ENCODE results near the gene VPS4A. TPM values are rescaled to one million over a fixed set of nuclear protein-coding genes. Genes with fewer than 3 reads are reported as not detected.
"Not testable (repeated sequence)": the region's sequence is repeated elsewhere in the genome, so short reads cannot be mapped to it uniquely, and the experiment has no call there.

VPS4A gene
- total RNA-seq (2014; rRNA removed; shearing (Covaris generic); ENCODE audit: low replicate concordance) = 33.2 and 38.9 TPM in 2 replicates

GRCh38 chr16:69310653-69311532 lies at the start of gene VPS4A:
TSS of gene VPS4A (plus strand) at chr16:69311350. CDS start at chr16:69311512, 162 bp downstream.
- in situ Hi-C loops (cut with HindIII; ENCODE audit: low pct_unique_long_range_greater_than_20kb, low sequenced_read_pairs) = no loop called here

GRCh38 chr16:69266334-69267063 lies 44.7 kb upstream of the VPS4A start:
- in situ Hi-C loops (cut with HindIII; ENCODE audit: low pct_unique_long_range_greater_than_20kb, low sequenced_read_pairs) = no loop called here
- DNase-seq (ENCODE audit: low read depth) = no peak

More at GRCh38 chr16:69310653-69311532, at the start of gene VPS4A:
- peak; percentile 94 for DNase-seq (ENCODE audit: low read depth)

DNA sequence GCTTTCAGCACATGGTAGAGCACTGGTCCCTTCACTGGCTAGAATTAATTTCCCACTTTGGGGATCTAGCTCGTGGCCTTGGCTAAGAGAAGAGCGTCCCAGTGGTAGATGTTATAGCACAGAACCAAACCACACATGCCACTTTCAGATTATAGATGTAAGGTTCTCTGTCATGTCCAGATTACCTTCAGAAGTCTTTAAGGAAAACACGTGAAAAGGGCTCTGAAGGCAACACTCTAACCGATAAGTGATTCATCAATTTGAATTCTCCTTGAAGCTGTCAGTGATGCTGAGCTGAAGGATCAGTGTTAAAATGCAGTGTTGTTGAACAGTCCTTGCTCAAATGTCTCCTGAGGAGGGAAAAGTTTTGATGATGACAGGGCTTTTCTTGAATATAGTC lies 43.5 kb upstream of the VPS4A start:
- no peak for DNase-seq (ENCODE audit: low read depth)
- in situ Hi-C loops (cut with HindIII; ENCODE audit: low pct_unique_long_range_greater_than_20kb, low sequenced_read_pairs) = no loop called here

DNA sequence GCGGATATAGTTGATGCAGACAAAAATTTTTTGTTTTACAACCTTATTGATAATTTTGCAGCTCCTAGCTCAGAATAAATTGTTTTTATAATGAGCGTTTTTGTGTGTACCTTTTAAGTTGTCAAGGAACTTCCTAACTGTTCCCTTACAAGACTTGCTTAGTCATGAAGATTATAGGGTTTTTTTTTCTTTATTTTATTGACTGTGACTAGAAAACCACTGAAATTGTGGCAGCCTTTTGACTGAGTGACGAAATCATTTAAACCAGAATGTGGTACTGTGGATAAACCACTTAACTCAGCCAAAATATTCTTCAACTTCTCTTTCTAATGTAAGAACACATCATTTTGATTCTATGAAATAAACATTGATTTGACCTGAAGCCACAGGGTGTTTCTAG lies 40.8 kb upstream of the VPS4A start:
- in situ Hi-C loops (cut with HindIII; ENCODE audit: low pct_unique_long_range_greater_than_20kb, low sequenced_read_pairs) = no loop called here
- DNase-seq (ENCODE audit: low read depth) = peak; percentile 11

DNA sequence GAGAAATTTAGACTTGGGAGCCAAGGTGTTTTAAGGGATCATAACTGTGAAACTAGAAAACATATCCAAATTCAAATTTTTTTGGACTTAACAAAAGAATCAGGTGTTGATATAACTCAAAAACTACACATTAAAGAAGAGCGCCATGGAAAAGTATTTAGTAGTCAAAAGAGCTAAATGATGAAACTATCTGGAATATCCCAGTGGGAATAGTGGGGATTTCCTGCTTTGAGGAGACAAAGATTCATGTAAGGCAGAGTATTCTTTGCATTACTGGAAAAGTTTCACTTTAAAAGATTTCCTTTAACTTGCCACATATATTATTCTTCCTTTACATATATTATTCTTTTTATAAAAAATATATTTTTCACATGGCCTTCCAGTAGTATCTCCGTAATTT lies 40.3 kb upstream of the VPS4A start:
- no peak for DNase-seq (ENCODE audit: low read depth)
- in situ Hi-C loops (cut with HindIII; ENCODE audit: low pct_unique_long_range_greater_than_20kb, low sequenced_read_pairs) = no loop called here

GRCh38 chr16:69273009-69273408 lies 38.1 kb upstream of the VPS4A start:
- in situ Hi-C loops (cut with HindIII; ENCODE audit: low pct_unique_long_range_greater_than_20kb, low sequenced_read_pairs) = no loop called here

GRCh38 chr16:69274699-69275235 lies 36.4 kb upstream of the VPS4A start:
- no peak for DNase-seq (ENCODE audit: low read depth)
- in situ Hi-C loops (cut with HindIII; ENCODE audit: low pct_unique_long_range_greater_than_20kb, low sequenced_read_pairs) = no loop called here

More at GRCh38 chr16:69273009-69273408, 38.1 kb upstream of the VPS4A start:
- DNase-seq (ENCODE audit: low read depth) = no peak

GRCh38 chr16:69276148-69277115 lies 34.7 kb upstream of the VPS4A start:
- in situ Hi-C loops (cut with HindIII; ENCODE audit: low pct_unique_long_range_greater_than_20kb, low sequenced_read_pairs) = no loop called here
- no peak for DNase-seq (ENCODE audit: low read depth)

DNA sequence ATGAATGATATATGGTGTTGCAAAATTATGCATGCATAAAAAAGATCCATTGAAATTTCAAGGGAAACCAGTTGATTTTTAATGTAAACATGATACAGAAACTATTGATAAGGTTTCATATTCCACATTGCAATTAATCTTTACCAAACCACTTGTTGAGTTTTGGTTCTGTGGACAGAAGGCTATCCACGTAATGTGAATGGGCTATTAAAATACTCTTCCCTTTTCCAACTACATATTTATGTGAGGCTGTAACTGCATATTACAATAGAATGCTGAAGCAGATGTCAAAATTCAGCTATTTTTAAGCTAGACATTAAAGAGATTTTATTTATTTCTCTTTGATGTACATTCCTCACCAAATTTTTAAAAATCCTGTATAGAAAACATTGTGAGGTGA lies 33.7 kb upstream of the VPS4A start:
- in situ Hi-C loops (cut with HindIII; ENCODE audit: low pct_unique_long_range_greater_than_20kb, low sequenced_read_pairs) = no loop called here
- no peak for DNase-seq (ENCODE audit: low read depth)

DNA sequence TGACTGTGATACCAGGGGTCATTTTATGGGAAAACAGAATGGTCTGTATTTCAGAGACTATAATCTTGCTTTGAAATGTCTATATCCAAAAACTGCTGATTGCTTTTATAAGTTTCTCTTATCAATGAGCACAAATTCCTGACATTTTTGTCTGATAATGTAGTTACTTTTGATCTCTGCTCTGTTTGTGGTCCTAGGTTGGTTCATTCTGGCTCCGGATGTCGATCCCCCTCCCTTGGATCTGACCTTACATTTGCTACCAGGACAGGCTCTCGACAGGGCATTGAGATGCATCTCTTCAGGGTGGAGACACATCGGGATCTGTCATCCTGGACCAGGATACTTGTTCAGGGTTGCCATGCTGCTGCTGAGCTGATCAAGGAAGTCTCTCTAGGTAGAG lies 27.3 kb upstream of the VPS4A start:
- in situ Hi-C loops (cut with HindIII; ENCODE audit: low pct_unique_long_range_greater_than_20kb, low sequenced_read_pairs) = no loop called here
- no peak for DNase-seq (ENCODE audit: low read depth)

- no peak for DNase-seq (ENCODE audit: low read depth)
- in situ Hi-C loops (cut with HindIII; ENCODE audit: low pct_unique_long_range_greater_than_20kb, low sequenced_read_pairs) = no loop called here
Measured at GRCh38 chr16:69285240-69285639, 25.9 kb upstream of the VPS4A start.

DNA sequence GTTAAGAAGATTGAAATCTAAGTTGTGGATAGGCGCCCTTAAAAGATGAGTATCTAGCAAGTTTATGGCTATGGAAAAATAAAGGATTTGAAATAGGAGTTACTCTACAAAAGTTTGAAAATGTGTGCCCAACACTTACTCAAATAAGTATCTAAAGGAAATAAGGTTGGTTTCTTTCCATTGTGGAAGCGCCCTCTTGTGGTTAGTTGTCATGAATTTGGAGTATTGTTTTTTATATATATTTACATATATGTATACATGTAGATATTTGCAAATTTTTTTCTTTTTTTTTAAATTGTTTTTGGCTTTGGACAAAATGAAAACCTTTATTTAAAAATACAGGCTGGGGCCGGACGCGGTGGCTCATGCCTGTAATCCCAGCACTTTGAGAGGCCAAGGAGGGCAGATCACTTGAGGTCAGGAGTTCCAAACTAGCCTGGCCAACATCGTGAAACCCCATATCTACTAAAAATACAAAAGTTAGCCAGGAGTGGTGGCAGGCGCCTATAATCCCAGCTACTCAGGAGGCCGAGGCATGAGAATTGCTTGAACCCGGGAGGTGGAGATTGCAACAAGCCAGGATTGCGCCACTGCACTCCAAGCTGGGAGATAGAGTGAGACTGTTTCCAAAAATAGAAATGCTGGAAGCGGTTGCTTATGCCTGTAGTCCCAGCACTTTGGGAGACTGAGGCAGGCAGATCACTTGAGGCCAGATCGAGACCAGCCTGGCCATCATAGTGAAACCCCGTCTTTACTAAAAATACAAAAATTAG lies 24.0 kb upstream of the VPS4A start:
- DNase-seq (ENCODE audit: low read depth) = peak; percentile 27
- in situ Hi-C loops (cut with HindIII; ENCODE audit: low pct_unique_long_range_greater_than_20kb, low sequenced_read_pairs) = no loop called here

DNA sequence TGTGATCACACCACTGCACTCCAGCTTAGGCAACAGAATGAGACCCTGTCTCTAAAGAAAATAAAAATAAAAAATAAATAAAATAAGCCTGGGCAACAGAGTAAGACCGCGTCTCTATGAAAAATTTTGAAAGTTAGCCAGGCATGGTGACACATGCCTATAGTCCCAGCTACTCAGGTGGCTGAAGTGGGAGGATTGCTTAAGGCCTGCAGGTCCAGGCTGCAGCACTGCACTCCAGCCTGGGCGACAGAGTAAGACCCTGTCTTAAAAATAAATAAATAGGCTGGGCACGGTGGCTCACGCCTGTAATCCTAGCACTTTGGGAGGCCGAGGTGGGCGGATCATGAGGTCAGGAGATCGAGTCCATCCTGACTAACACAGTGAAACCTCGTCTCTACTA lies 19.5 kb upstream of the VPS4A start:
- DNase-seq (ENCODE audit: low read depth); in situ Hi-C loops (cut with HindIII; ENCODE audit: low pct_unique_long_range_greater_than_20kb, low sequenced_read_pairs): not testable (repeated sequence)

DNA sequence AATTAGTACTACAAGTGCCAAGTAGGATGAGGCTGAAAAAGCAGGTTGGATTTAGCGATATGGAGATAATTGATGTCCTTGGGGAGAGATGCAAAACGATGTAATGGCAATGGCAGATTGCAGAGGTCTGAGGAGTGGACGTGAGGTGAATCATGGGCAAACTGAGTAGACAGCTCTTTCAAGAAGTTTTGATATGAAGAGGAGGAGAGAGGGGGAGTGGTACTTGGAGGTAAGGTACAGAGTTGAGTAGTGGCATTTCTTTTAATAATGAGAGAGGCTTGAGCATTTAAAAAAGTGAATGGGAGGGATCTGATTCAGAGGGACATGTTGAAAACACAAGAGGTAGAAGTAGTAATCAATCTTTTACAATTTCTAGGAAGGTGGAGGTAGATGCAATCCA lies 17.7 kb upstream of the VPS4A start:
- in situ Hi-C loops (cut with HindIII; ENCODE audit: low pct_unique_long_range_greater_than_20kb, low sequenced_read_pairs) = no loop called here
- DNase-seq (ENCODE audit: low read depth) = no peak

DNA sequence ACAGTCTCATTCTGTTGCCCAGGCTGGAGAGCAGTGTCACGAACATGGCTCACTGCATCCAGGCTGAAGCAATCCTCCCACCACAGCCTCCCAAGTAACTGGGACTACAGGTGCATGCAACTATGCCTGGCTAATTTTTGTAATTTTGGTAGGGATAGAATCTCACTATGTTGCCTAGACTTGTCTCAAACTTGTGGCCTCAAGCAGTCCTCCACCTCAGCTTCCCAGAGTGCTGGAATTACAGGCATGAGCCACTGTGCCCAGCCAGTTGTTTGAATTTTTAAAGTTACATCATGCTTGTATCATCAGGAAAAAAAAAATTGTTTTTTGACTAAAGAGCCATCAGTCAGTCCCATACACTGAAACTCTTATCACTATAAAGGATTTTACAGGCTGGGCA lies 17.1 kb upstream of the VPS4A start:
- in situ Hi-C loops (cut with HindIII; ENCODE audit: low pct_unique_long_range_greater_than_20kb, low sequenced_read_pairs) = no loop called here
- no peak for DNase-seq (ENCODE audit: low read depth)

- DNase-seq (ENCODE audit: low read depth); in situ Hi-C loops (cut with HindIII; ENCODE audit: low pct_unique_long_range_greater_than_20kb, low sequenced_read_pairs): not testable (repeated sequence)
Measured at GRCh38 chr16:69296771-69297170, 14.4 kb upstream of the VPS4A start.

DNA sequence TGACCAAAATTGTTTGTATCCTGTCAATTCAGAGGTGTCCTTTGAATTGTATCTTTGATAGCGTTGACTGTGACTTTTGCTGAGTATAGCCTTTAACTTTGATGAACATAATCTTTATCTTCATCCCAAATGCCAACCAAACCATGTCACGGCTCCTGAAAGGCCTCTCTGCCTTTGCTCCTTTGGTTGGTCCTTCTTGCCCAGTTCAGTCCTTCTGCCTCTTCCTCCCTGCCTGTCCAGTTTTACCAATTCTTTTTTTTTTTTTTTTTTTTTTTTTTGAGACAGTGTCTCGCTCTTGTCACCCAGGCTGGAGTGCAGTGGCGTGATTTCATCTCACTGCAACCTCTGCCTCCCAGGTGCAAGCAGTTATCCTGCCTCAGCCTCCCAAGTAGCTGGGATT lies 12.9 kb upstream of the VPS4A start:
- DNase-seq (ENCODE audit: low read depth) = no peak
- in situ Hi-C loops (cut with HindIII; ENCODE audit: low pct_unique_long_range_greater_than_20kb, low sequenced_read_pairs) = no loop called here

Data from Caki2 (cell line).